ENCODE data around the gene EXOC3L1. TPM values are rescaled to one million over a fixed set of nuclear protein-coding genes. Genes with fewer than 3 reads are reported as not detected.

The EXOC3L1 gene
- total RNA-seq, 2 donors from 2014 or later = 0.97 to 1.8 TPM

GRCh38 chr16:67193536-67193935, 3.6 kb upstream of the EXOC3L1 start:
- Histone ChIP-seq H3K9me3 (ENCODE audit: control insufficient read depth, low read length) (no peaks in the 10 kb centered on the region), H3K4me3 (ENCODE audit: low read length) (peak overlapping the region; percentile 99), H3K4me1 (ENCODE audit: control insufficient read depth, insufficient read depth, low read length) (peaks cover 7% of the 10 kb centered on the region), H3K27ac (ENCODE audit: low read depth, low read length) (no peak overlapping the region), H3K27me3 (ENCODE audit: control insufficient read depth, insufficient read depth, low read length, poor library complexity, severe bottlenecking) (no peaks in the 10 kb centered on the region), H3K9ac (ENCODE audit: extremely low read depth, low read length, poor library complexity, severe bottlenecking) (no peak overlapping the region), H3K36me3 (ENCODE audit: control insufficient read depth, insufficient read depth, low read length) (peaks cover 55% of the 10 kb centered on the region)
- TF ChIP-seq CTCF (conservative IDR thresholded peaks at IDR 0.05) = no peak
- peak overlapping the region; percentile 80 for H3K4me3 Mint-ChIP-seq
- peaks cover 5% of the 10 kb centered on the region for H3K4me1 Mint-ChIP-seq
- peaks cover 47% of the 10 kb centered on the region for H3K36me3 Mint-ChIP-seq (ENCODE audit: low read depth)
- no peaks in the 10 kb centered on the region for H3K9me3 Mint-ChIP-seq
- no peak for DNase-seq
- no peaks in the 10 kb centered on the region for H3K27me3 Mint-ChIP-seq (ENCODE audit: insufficient read depth)
- H3K27ac Mint-ChIP-seq = no peak overlapping the region

GRCh38 chr16:67192781-67193361, 2.9 kb upstream of the EXOC3L1 start:
- H3K4me3 ChIP-seq (ENCODE audit: low read length) = peak overlapping the region; percentile 99
- no peaks in the 10 kb centered on the region for H3K27me3 ChIP-seq (ENCODE audit: control insufficient read depth, insufficient read depth, low read length, poor library complexity, severe bottlenecking)
- H3K36me3 ChIP-seq (ENCODE audit: control insufficient read depth, insufficient read depth, low read length) = peaks cover 49% of the 10 kb centered on the region
- peak overlapping the region; percentile 85 for H3K27ac Mint-ChIP-seq
- 43 to 49% methylated on average over 17 of the region's 17 CpGs for WGBS, 2 experiments (ENCODE audit: insufficient coverage in 1 of 2, insufficient read length in 1 of 2)
- peak overlapping the region; percentile 72 for H3K9ac ChIP-seq (ENCODE audit: extremely low read depth, low read length, poor library complexity, severe bottlenecking)
- H3K4me3 Mint-ChIP-seq = peak overlapping the region; percentile 80
- peaks cover 43% of the 10 kb centered on the region for H3K36me3 Mint-ChIP-seq (ENCODE audit: low read depth)
- no peaks in the 10 kb centered on the region for H3K27me3 Mint-ChIP-seq (ENCODE audit: insufficient read depth)
- H3K27ac ChIP-seq (ENCODE audit: low read depth, low read length) = no peak overlapping the region
- TF ChIP-seq CTCF (conservative IDR thresholded peaks at IDR 0.05) = no peak
- no peaks in the 10 kb centered on the region for H3K9me3 Mint-ChIP-seq
- H3K4me1 Mint-ChIP-seq = peaks cover 5% of the 10 kb centered on the region
- no peak for DNase-seq
- peaks cover 7% of the 10 kb centered on the region for H3K4me1 ChIP-seq (ENCODE audit: control insufficient read depth, insufficient read depth, low read length)
- no peaks in the 10 kb centered on the region for H3K9me3 ChIP-seq (ENCODE audit: control insufficient read depth, low read length)

- H3K27me3 ChIP-seq (ENCODE audit: control insufficient read depth, insufficient read depth, low read length, poor library complexity, severe bottlenecking) = no peaks in the 10 kb centered on the region
- Mint-ChIP-seq H3K4me1 (peaks cover 5% of the 10 kb centered on the region), H3K27ac (peak within 1 kb of the TSS; percentile 85), H3K36me3 (ENCODE audit: low read depth) (peaks cover 41% of the 10 kb centered on the region), H3K9me3 (no peaks in the 10 kb centered on the region), H3K27me3 (ENCODE audit: insufficient read depth) (no peaks in the 10 kb centered on the region), H3K4me3 (peak within 1 kb of the TSS; percentile 80)
- peaks cover 7% of the 10 kb centered on the region for H3K4me1 ChIP-seq (ENCODE audit: control insufficient read depth, insufficient read depth, low read length)
- peak; percentile 96 for DNase-seq
- H3K36me3 ChIP-seq (ENCODE audit: control insufficient read depth, insufficient read depth, low read length) = peaks cover 41% of the 10 kb centered on the region
- H3K4me3 ChIP-seq (ENCODE audit: low read length) = peak within 1 kb of the TSS; percentile 99
- WGBS, 2 experiments (ENCODE audit: insufficient coverage in 1 of 2, insufficient read length in 1 of 2) = 0% methylated on average over 18 to 54 of the region's 54 CpGs
- no peak within 1 kb of the TSS for H3K27ac ChIP-seq (ENCODE audit: low read depth, low read length)
- no peaks in the 10 kb centered on the region for H3K9me3 ChIP-seq (ENCODE audit: control insufficient read depth, low read length)
- peak within 1 kb of the TSS; percentile 72 for H3K9ac ChIP-seq (ENCODE audit: extremely low read depth, low read length, poor library complexity, severe bottlenecking)
- no peak for TF ChIP-seq CTCF (conservative IDR thresholded peaks at IDR 0.05)
These were observed 2.2 kb upstream of the EXOC3L1 start, which contains the start of gene E2F4 for GRCh38 chr16:67191995-67192681. TSS of gene E2F4 (plus strand) at chr16:67192155. CDS start at chr16:67192228, 73 bp downstream.
